Measurements from ENCODE around the gene WDR7. TPM values are rescaled to one million over a fixed set of nuclear protein-coding genes. Genes with fewer than 3 reads are reported as not detected.

Gene WDR7
- total RNA-seq, 2 experiments from 2014 or later, result 35.9 to 43.3 TPM

- ATAC-seq, result no peak
- Mint-ChIP-seq H3K27ac (no peak overlapping the region), H3K36me3 (peaks cover 3% of the 10 kb centered on the region), H3K9me3 (ENCODE audit: low read depth) (no peaks in the 10 kb centered on the region), H3K4me1 (no peaks in the 10 kb centered on the region), H3K4me3 (no peak overlapping the region), H3K27me3 (no peaks in the 10 kb centered on the region)
- DNase-seq, result no peak
- CTCF ChIA-PET, result interaction anchor here (1.1 kb wide), 1 partner anchor 21 kb away, joined by 3 read pairs; no protein-coding TSS in a partner anchor
Measured at GRCh38 chr18:56962322-56962721, 311.2 kb downstream of the WDR7 start.

GRCh38 chr18:56967035-56967434 lies 315.9 kb downstream of the WDR7 start:
- Mint-ChIP-seq H3K36me3 (peaks cover 8% of the 10 kb centered on the region), H3K4me3 (no peak overlapping the region), H3K27ac (no peak overlapping the region), H3K9me3 (ENCODE audit: low read depth) (no peaks in the 10 kb centered on the region), H3K27me3 (no peaks in the 10 kb centered on the region), H3K4me1 (no peaks in the 10 kb centered on the region)
- ATAC-seq (no peak), DNase-seq (no peak)
- CTCF ChIA-PET, result no interaction called here

- Mint-ChIP-seq H3K9me3 (ENCODE audit: low read depth) (no peaks in the 10 kb centered on the region), H3K27ac (no peak overlapping the region), H3K4me1 (no peaks in the 10 kb centered on the region), H3K36me3 (peaks cover 12% of the 10 kb centered on the region), H3K4me3 (no peak overlapping the region), H3K27me3 (no peaks in the 10 kb centered on the region)
- DNase-seq, result no peak
- CTCF ChIA-PET, result no interaction called here
- no peak for ATAC-seq
Measured at GRCh38 chr18:56973487-56973886, 322.3 kb downstream of the WDR7 start.

GRCh38 chr18:56974141-56974540 lies 323.0 kb downstream of the WDR7 start:
- H3K36me3 Mint-ChIP-seq, result peaks cover 8% of the 10 kb centered on the region
- DNase-seq, result no peak
- no peak overlapping the region for H3K4me3 Mint-ChIP-seq
- ATAC-seq, result no peak
- CTCF ChIA-PET, result no interaction called here
- no peaks in the 10 kb centered on the region for H3K27me3 Mint-ChIP-seq
- H3K9me3 Mint-ChIP-seq (ENCODE audit: low read depth), result no peaks in the 10 kb centered on the region
- no peaks in the 10 kb centered on the region for H3K4me1 Mint-ChIP-seq
- H3K27ac Mint-ChIP-seq, result no peak overlapping the region

- CTCF ChIA-PET, result no interaction called here
- peaks cover 8% of the 10 kb centered on the region for H3K36me3 Mint-ChIP-seq
Measured at GRCh38 chr18:56975276-56975675, 324.1 kb downstream of the WDR7 start.

GRCh38 chr18:56977309-56977708 lies 326.1 kb downstream of the WDR7 start:
- no peaks in the 10 kb centered on the region for H3K27me3 Mint-ChIP-seq
- CTCF ChIA-PET, result no interaction called here
- no peaks in the 10 kb centered on the region for H3K9me3 Mint-ChIP-seq (ENCODE audit: low read depth)
- no peak overlapping the region for H3K27ac Mint-ChIP-seq
- DNase-seq, result no peak
- H3K36me3 Mint-ChIP-seq, result peaks cover 12% of the 10 kb centered on the region
- H3K4me1 Mint-ChIP-seq, result no peaks in the 10 kb centered on the region
- no peak overlapping the region for H3K4me3 Mint-ChIP-seq
- ATAC-seq, result no peak

More at GRCh38 chr18:56975276-56975675, 324.1 kb downstream of the WDR7 start:
- no peak for ATAC-seq
- no peak overlapping the region for H3K4me3 Mint-ChIP-seq
- H3K27me3 Mint-ChIP-seq, result no peaks in the 10 kb centered on the region
- no peak for DNase-seq
- H3K4me1 Mint-ChIP-seq, result no peaks in the 10 kb centered on the region
- no peaks in the 10 kb centered on the region for H3K9me3 Mint-ChIP-seq (ENCODE audit: low read depth)
- H3K27ac Mint-ChIP-seq, result no peak overlapping the region

- DNase-seq (no peak), ATAC-seq (no peak)
- H3K9me3 Mint-ChIP-seq (ENCODE audit: low read depth), result no peaks in the 10 kb centered on the region
- no peaks in the 10 kb centered on the region for H3K27me3 Mint-ChIP-seq
- CTCF ChIA-PET, result no interaction called here
- H3K4me1 Mint-ChIP-seq, result no peaks in the 10 kb centered on the region
- H3K36me3 Mint-ChIP-seq, result peaks cover 12% of the 10 kb centered on the region
- no peak overlapping the region for H3K4me3 Mint-ChIP-seq
- H3K27ac Mint-ChIP-seq, result no peak overlapping the region
Measured at GRCh38 chr18:56977771-56978170, 326.6 kb downstream of the WDR7 start.

GRCh38 chr18:56980151-56980550 lies 329.0 kb downstream of the WDR7 start:
- Mint-ChIP-seq H3K27ac (no peak overlapping the region), H3K4me3 (no peak overlapping the region), H3K4me1 (no peaks in the 10 kb centered on the region), H3K36me3 (peaks cover 8% of the 10 kb centered on the region), H3K9me3 (ENCODE audit: low read depth) (no peaks in the 10 kb centered on the region), H3K27me3 (no peaks in the 10 kb centered on the region)
- ATAC-seq, result no peak
- no peak for DNase-seq
- CTCF ChIA-PET, result no interaction called here

GRCh38 chr18:56982766-56983165 lies 331.6 kb downstream of the WDR7 start:
- CTCF ChIA-PET, result interaction anchor here (0.5 kb wide), 1 partner anchor 12 kb away, joined by 4 read pairs; no protein-coding TSS in a partner anchor
- H3K4me3 Mint-ChIP-seq, result no peak overlapping the region
- H3K36me3 Mint-ChIP-seq, result peaks cover 5% of the 10 kb centered on the region
- no peak overlapping the region for H3K27ac Mint-ChIP-seq
- no peaks in the 10 kb centered on the region for H3K4me1 Mint-ChIP-seq
- no peak for ATAC-seq
- no peaks in the 10 kb centered on the region for H3K27me3 Mint-ChIP-seq
- no peaks in the 10 kb centered on the region for H3K9me3 Mint-ChIP-seq (ENCODE audit: low read depth)
- no peak for DNase-seq

GRCh38 chr18:56983275-56983992 lies 332.3 kb downstream of the WDR7 start:
- Mint-ChIP-seq H3K4me1 (no peaks in the 10 kb centered on the region), H3K4me3 (no peak overlapping the region), H3K9me3 (ENCODE audit: low read depth) (no peaks in the 10 kb centered on the region), H3K36me3 (peaks cover 5% of the 10 kb centered on the region), H3K27me3 (no peaks in the 10 kb centered on the region), H3K27ac (no peak overlapping the region)
- CTCF ChIA-PET, result interaction anchor here (1.0 kb wide), 1 partner anchor 21 kb away, joined by 3 read pairs; no protein-coding TSS in a partner anchor
- DNase-seq, result no peak
- ATAC-seq, result no peak

GRCh38 chr18:56984731-56985130 lies 333.6 kb downstream of the WDR7 start:
- DNase-seq (no peak), ATAC-seq (no peak)
- peaks cover 5% of the 10 kb centered on the region for H3K36me3 Mint-ChIP-seq
- CTCF ChIA-PET, result no interaction called here
- no peak overlapping the region for H3K4me3 Mint-ChIP-seq
- H3K9me3 Mint-ChIP-seq (ENCODE audit: low read depth), result no peaks in the 10 kb centered on the region
- no peak overlapping the region for H3K27ac Mint-ChIP-seq
- H3K27me3 Mint-ChIP-seq, result no peaks in the 10 kb centered on the region
- H3K4me1 Mint-ChIP-seq, result no peaks in the 10 kb centered on the region

- ATAC-seq (no peak), DNase-seq (no peak)
- CTCF ChIA-PET, result no interaction called here
- Mint-ChIP-seq H3K36me3 (peaks cover 5% of the 10 kb centered on the region), H3K4me1 (no peaks in the 10 kb centered on the region), H3K4me3 (no peak overlapping the region), H3K27me3 (no peaks in the 10 kb centered on the region), H3K9me3 (ENCODE audit: low read depth) (peaks cover 2% of the 10 kb centered on the region), H3K27ac (no peak overlapping the region)
Measured at GRCh38 chr18:56986829-56987228, 335.7 kb downstream of the WDR7 start.

- H3K9me3 Mint-ChIP-seq (ENCODE audit: low read depth), result peaks cover 2% of the 10 kb centered on the region
- peaks cover 3% of the 10 kb centered on the region for H3K4me1 Mint-ChIP-seq
- H3K27ac Mint-ChIP-seq, result no peak overlapping the region
- peaks cover 5% of the 10 kb centered on the region for H3K36me3 Mint-ChIP-seq
- DNase-seq, result no peak
- CTCF ChIA-PET, result no interaction called here
- no peak overlapping the region for H3K4me3 Mint-ChIP-seq
- no peak for ATAC-seq
- H3K27me3 Mint-ChIP-seq, result no peaks in the 10 kb centered on the region
Measured at GRCh38 chr18:56987236-56987635, 336.1 kb downstream of the WDR7 start.

GRCh38 chr18:56988022-56988421 lies 336.9 kb downstream of the WDR7 start:
- CTCF ChIA-PET, result interaction anchor here (0.9 kb wide), 1 partner anchor 119 kb away, joined by 5 read pairs; no protein-coding TSS in a partner anchor

More at GRCh38 chr18:56988022-56988421, 336.9 kb downstream of the WDR7 start:
- H3K9me3 Mint-ChIP-seq (ENCODE audit: low read depth), result peaks cover 2% of the 10 kb centered on the region
- no peaks in the 10 kb centered on the region for H3K27me3 Mint-ChIP-seq
- DNase-seq (no peak), ATAC-seq (no peak)
- H3K27ac Mint-ChIP-seq, result no peak overlapping the region
- no peak overlapping the region for H3K4me3 Mint-ChIP-seq
- peaks cover 9% of the 10 kb centered on the region for H3K4me1 Mint-ChIP-seq
- H3K36me3 Mint-ChIP-seq, result peaks cover 9% of the 10 kb centered on the region
